CMK (cell line): ENCODE data around the gene SLC25A18.
"Not testable (repeated sequence)": the region's sequence is repeated elsewhere in the genome, so short reads cannot be mapped to it uniquely, and the experiment has no call there.

Experiments used
- DNase-seq: peaks from one replicate; pipeline ENCODE4 v3.0.0-alpha.2; 2010; ENCODE audit warnings: low read depth

SLC25A18 gene

GRCh38 chr22:17607891-17608521, 44.7 kb downstream of the SLC25A18 start:
- no peak for DNase-seq

- DNase-seq = no peak
Observed at GRCh38 chr22:17612057-17612456, 48.8 kb downstream of the SLC25A18 start.

GRCh38 chr22:17613280-17613679, 50.0 kb downstream of the SLC25A18 start:
- DNase-seq = no peak

GRCh38 chr22:17627961-17628405, 64.7 kb downstream of the SLC25A18 start:
- DNase-seq = no peak

- peak; percentile 94 for DNase-seq
Observed at GRCh38 chr22:17628406-17629172, 65.3 kb downstream of the SLC25A18 start, which contains the start of gene ATP6V1E1. TSS of gene ATP6V1E1 (minus strand) at chr22:17628749. CDS start at chr22:17628635, 114 bp downstream.

GRCh38 chr22:17629173-17629489, 65.8 kb downstream of the SLC25A18 start:
- no peak for DNase-seq

- DNase-seq = no peak
Observed at GRCh38 chr22:17629641-17630040, 66.3 kb downstream of the SLC25A18 start.

GRCh38 chr22:17631076-17631565, 67.8 kb downstream of the SLC25A18 start:
- DNase-seq = no peak

- no peak for DNase-seq
Observed at GRCh38 chr22:17633217-17633997, 70.1 kb downstream of the SLC25A18 start.

- no peak for DNase-seq
Observed at GRCh38 chr22:17633998-17634323, 70.7 kb downstream of the SLC25A18 start.

- DNase-seq = no peak
Observed at GRCh38 chr22:17634696-17635095, 71.4 kb downstream of the SLC25A18 start.

GRCh38 chr22:17636850-17637249, 73.6 kb downstream of the SLC25A18 start:
- not testable (repeated sequence) for DNase-seq

- no peak for DNase-seq
Observed at GRCh38 chr22:17637490-17638181, 74.3 kb downstream of the SLC25A18 start.

GRCh38 chr22:17638182-17638431, 74.8 kb downstream of the SLC25A18 start:
- no peak for DNase-seq

- DNase-seq = peak; percentile 92
Observed at GRCh38 chr22:17638432-17639246, 75.3 kb downstream of the SLC25A18 start, which contains the start of gene BCL2L13. TSS of gene BCL2L13 (plus strand) at chr22:17638757. CDS start at chr22:17655712, 16,955 bp downstream.

- no peak for DNase-seq
Observed at GRCh38 chr22:17639247-17639741, 76.0 kb downstream of the SLC25A18 start.
